H1 (cell line): ENCODE data around the gene HMGA1. TPM values are rescaled to one million over a fixed set of nuclear protein-coding genes. Genes with fewer than 3 reads are reported as not detected.

Experiments used
- CTBP2 ChIP-seq: IDR thresholded peaks from 2 replicates; pipeline ENCODE4 v1.7.0; 2011; ENCODE audit warnings: borderline replicate concordance, mild to moderate bottlenecking, moderate library complexity, mixed read lengths, low read length; ENCODE audit not compliant: insufficient read depth, insufficient read length
- polyA plus RNA-seq, 7 experiments: library from polyadenylated mRNA; depleted of rRNA in 3 of 7; stranded (reverse) in 5 of 7; unstranded in 2 of 7; fragments of >200 nt in 5 of 7; fragments of 200-250 nt in 2 of 7; gene quantifications; 1 replicate in 5 of 7; 2 replicates in 1 of 7; 4 replicates in 1 of 7; pipeline versions ENCODE4 v1.2.1 to v1.2.3, GENCODE V29; 2011 to 2013; ENCODE audit warnings: missing spikeins in 2 of 7, mixed read lengths in 2 of 7
- total RNA-seq: library from RNA; stranded (reverse); fragmentation: NEBNext Ultra II Directional; extraction: Animal tissue kit (Norgen Biotek cat#: 25700); gene quantifications from 2 replicates; pipeline ENCODE4 v1.2.1, GENCODE V29; 2021

Gene HMGA1
- total and polyA plus RNA-seq, 2 of the 8 experiments (the other 6 are each of a cell fraction or from before 2014, with no cell fraction given): 1,557 to 2,636 TPM

DNA sequence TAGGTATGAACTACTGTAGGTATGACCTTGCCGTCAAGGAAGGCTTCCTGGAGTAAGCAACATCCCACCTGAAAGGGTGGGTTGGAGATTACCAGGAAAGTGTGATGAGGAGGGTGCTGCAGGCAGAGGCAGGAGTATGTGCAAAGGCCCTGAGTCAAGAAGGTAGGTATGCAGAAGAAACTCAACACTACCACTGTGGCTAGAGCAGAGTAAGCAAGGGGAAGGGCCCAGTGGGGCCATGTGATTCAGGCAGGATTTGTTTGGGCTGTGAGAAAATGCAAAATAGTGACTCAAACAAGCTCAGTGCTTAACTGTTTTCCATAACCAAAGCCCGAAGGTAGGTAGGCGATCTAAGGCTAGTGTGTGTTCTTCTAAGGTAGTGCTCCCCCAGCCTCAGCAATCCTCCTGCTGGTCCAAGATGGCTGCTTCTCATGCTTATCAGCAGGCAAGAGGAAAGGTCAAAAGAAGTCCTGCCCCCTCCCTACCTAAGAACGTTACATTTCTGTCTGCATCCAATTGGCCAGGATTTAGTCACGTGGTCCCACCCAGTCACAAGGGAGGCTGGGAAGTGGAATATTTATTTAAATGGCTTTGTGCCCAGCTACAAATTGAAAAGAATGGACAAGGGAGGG lies 36.2 kb upstream of the HMGA1 start (continued):
- TF ChIP-seq CTBP2: no peak
- TF ChIP-seq, all 59 proteins: peak for 6
